K562 (cell line): ENCODE data around the gene PRICKLE2. TPM values are rescaled to one million over a fixed set of nuclear protein-coding genes. Genes with fewer than 3 reads are reported as not detected.

Source experiments
- ATAC-seq: fragments of 200-7000 bp; cut with Tn5 transposase; 3 replicates; pipeline ENCODE4 v1.9.1; 2020; ENCODE audit warnings: moderate library complexity
- BruUV-seq: library from RNA; stranded (reverse); fragments of 400-500 nt; replicated peaks from 2 replicates; lab custom pipeline; 2021; lab: Mats Ljungman, UMichigan
- CTCF ChIA-PET: fragments of 300-600 bp; formaldehyde crosslinking; extraction: SDS; loops from one replicate; lab custom pipeline; 2021; ENCODE audit warnings: low intra/inter-chr PET ratio; lab: Yijun Ruan, JAX
- POLR2A ChIA-PET: fragments of 300-600, 350-650 bp; sonication (Branson Sonifier 250); formaldehyde crosslinking; extraction: SDS; loops from one replicate; lab custom pipeline; 2021; ENCODE audit warnings: antibody characterized with exemption, inconsistent platforms; lab: Yijun Ruan, JAX
- DNase-seq, 4 experiments: peaks; one replicate each; pipeline versions ENCODE4 v3.0.0 to v3.0.0-alpha.2; 2011 to 2018; ENCODE audit warnings: low spot score in 3 of 4, mixed read lengths in 3 of 4; ENCODE audit errors: extremely low read depth in 1 of 4
- FAIRE-seq: peaks from 2 replicates; lab custom pipeline; 2011; peaks lifted over from hg19 to GRCh38; lab: Jason Lieb, UNC
- H2AFZ ChIP-seq: 2 replicates; pipeline ENCODE4 v1.6.0; 2011; ENCODE audit warnings: low read depth, low read length, control low read depth, inconsistent platforms
- H3K27ac ChIP-seq: fragments of 200-600 bp; 3 replicates; pipeline ENCODE4 v1.8.0; 2011; ENCODE audit warnings: low read depth, mild to moderate bottlenecking, control low read depth, inconsistent platforms, low read length, moderate library complexity, mixed read lengths; ENCODE audit errors: extremely low read depth
- H3K27me3 ChIP-seq, 2 experiments: fragments of 300-600 bp in 1 of 2; 2 replicates in 1 of 2; 3 replicates in 1 of 2; pipeline versions ENCODE4 v1.6.0 to v1.8.0; 2011; ENCODE audit warnings: inconsistent platforms in 2 of 2, low read length in 2 of 2, mild to moderate bottlenecking in 1 of 2, mixed read lengths in 1 of 2, moderate library complexity in 1 of 2; ENCODE audit not compliant: control insufficient read depth in 2 of 2, insufficient read depth in 2 of 2
- H3K36me3 ChIP-seq: fragments of 300-600 bp; 3 replicates; pipeline ENCODE4 v1.8.0; 2011; ENCODE audit warnings: mild to moderate bottlenecking, low read length, inconsistent platforms; ENCODE audit not compliant: control insufficient read depth, insufficient read depth
- H3K4me1 ChIP-seq, 2 experiments: fragments of 200-600 bp in 1 of 2; replicated peaks in 1 of 2; 2 replicates in 1 of 2; 3 replicates in 1 of 2; pipeline versions ENCODE4 v1.5.1 to v1.8.0; 2011; ENCODE audit warnings: inconsistent platforms in 2 of 2, low read length in 2 of 2, mild to moderate bottlenecking in 1 of 2, mixed read lengths in 1 of 2, moderate library complexity in 1 of 2; ENCODE audit not compliant: control insufficient read depth in 2 of 2, insufficient read depth in 2 of 2
- H3K4me2 ChIP-seq: 2 replicates; pipeline ENCODE4 v1.6.1; 2011; ENCODE audit warnings: low read length, control low read depth, inconsistent platforms, mixed read lengths; ENCODE audit not compliant: insufficient read depth
- H3K4me3 ChIP-seq: fragments of 200-600 bp; sonication (generic), shearing (Covaris generic); 2 replicates; pipeline ENCODE4 v1.5.1; 2016; ENCODE audit warnings: control low read depth, inconsistent platforms
- H3K79me2 ChIP-seq: fragments of 200-600 bp; 3 replicates; pipeline ENCODE4 v1.8.0; 2011; ENCODE audit warnings: low read length, inconsistent platforms; ENCODE audit not compliant: control insufficient read depth, insufficient read depth
- H3K9ac ChIP-seq, 2 experiments: 2 replicates each; pipeline versions ENCODE4 v1.6.0 to v1.6.1; 2011; ENCODE audit warnings: low read depth in 2 of 2, low read length in 2 of 2, control low read depth in 1 of 2, inconsistent platforms in 1 of 2, mild to moderate bottlenecking in 1 of 2, mixed read lengths in 1 of 2; ENCODE audit not compliant: insufficient read depth in 1 of 2
- H3K9me1 ChIP-seq: one replicate; pipeline ENCODE4 v1.6.0; 2011; ENCODE audit warnings: inconsistent platforms, mild to moderate bottlenecking, low read length, moderate library complexity; ENCODE audit not compliant: control insufficient read depth, insufficient read depth
- H3K9me3 ChIP-seq: replicated peaks from 2 replicates; pipeline ENCODE4 v1.5.1; 2011; ENCODE audit warnings: low read depth, low read length, inconsistent platforms; ENCODE audit not compliant: control insufficient read depth, insufficient read depth
- H4K20me1 ChIP-seq: replicated peaks from 2 replicates; pipeline ENCODE4 v1.6.1; 2011; ENCODE audit warnings: low read length, inconsistent platforms, mixed read lengths; ENCODE audit not compliant: control insufficient read depth, insufficient read depth
- BCLAF1 ChIP-seq, 2 experiments: fragments of 450-650 bp in 1 of 2; IDR thresholded peaks; 2 replicates each; pipeline ENCODE4 v1.6.1; 2011 to 2017; ENCODE audit warnings: low read depth in 2 of 2, antibody characterized with exemption in 1 of 2, borderline replicate concordance in 1 of 2, low read length in 1 of 2, mild to moderate bottlenecking in 1 of 2, mixed read lengths in 1 of 2; ENCODE audit not compliant: control insufficient read depth in 1 of 2
- BDP1 ChIP-seq: IDR thresholded peaks from 3 replicates; pipeline ENCODE4 v1.6.1; 2011; ENCODE audit not compliant: insufficient read length, insufficient read depth
- DNMT1 ChIP-seq: fragments of 450-650 bp; IDR thresholded peaks from 2 replicates; pipeline ENCODE4 v1.6.1; 2016; ENCODE audit warnings: antibody characterized with exemption, mild to moderate bottlenecking
- ETV6 ChIP-seq, 3 experiments: fragments of 150-350 bp in 1 of 3; sonication (generic) in 1 of 3; formaldehyde crosslinking in 1 of 3; IDR thresholded peaks; 2 replicates each; pipeline versions ENCODE4 v1.6.1 to v1.8.0; 2014 to 2022; ENCODE audit warnings: borderline replicate concordance in 2 of 3, low read depth in 2 of 3, antibody characterized with exemption in 1 of 3, low read length in 1 of 3, mild to moderate bottlenecking in 1 of 3, missing genetic modification reagents in 1 of 3
- FOXJ3 ChIP-seq: sonication (generic); formaldehyde crosslinking; IDR thresholded peaks from 2 replicates; pipeline ENCODE4 v1.4.0; 2020; ENCODE audit warnings: mild to moderate bottlenecking, missing genetic modification reagents
- GATAD2B ChIP-seq: fragments of 450-650 bp; IDR thresholded peaks from 2 replicates; pipeline ENCODE4 v1.6.1; 2017; ENCODE audit warnings: mild to moderate bottlenecking, borderline replicate concordance
- MNT ChIP-seq, 2 experiments: fragments of 450-650 bp; conservative IDR thresholded peaks; 2 replicates each; pipeline ENCODE4 v1.6.1; 2017; ENCODE audit warnings: mild to moderate bottlenecking in 2 of 2, moderate library complexity in 2 of 2
- THRA ChIP-seq: fragments of 450-650 bp; IDR thresholded peaks from 2 replicates; pipeline ENCODE4 v1.6.1; 2017; ENCODE audit warnings: mild to moderate bottlenecking, moderate library complexity
- ZNF143 ChIP-seq: sonication (generic); formaldehyde crosslinking; IDR thresholded peaks from 2 replicates; pipeline ENCODE4 v1.9.0; 2022; ENCODE audit warnings: mild to moderate bottlenecking, missing genetic modification reagents
- ZNF24 ChIP-seq: fragments of 450-650 bp; IDR thresholded peaks from 2 replicates; pipeline ENCODE4 v1.6.1; 2016
- ZNF3 ChIP-seq: fragments of 250-450 bp; sonication (Bioruptor Pico); IDR thresholded peaks from 2 replicates; pipeline ENCODE4 v1.5.0; 2021; ENCODE audit warnings: mild to moderate bottlenecking, moderate library complexity
- WGBS: fragments of 100-300 bp; shearing (Covaris generic); methylation state at CpG from one replicate; pipeline ENCODE4 v1.1.6; 2016; ENCODE audit warnings: low coverage, mixed read lengths; ENCODE audit not compliant: insufficient coverage; ENCODE audit errors: missing lambda C conversion rate; 5-methylcytosine and 5-hydroxymethylcytosine counted together
- in situ Hi-C: fragments of 300-500 bp; cut with MboI; formaldehyde crosslinking; loops from 4 replicates; pipeline ENCODE4 v1.15.0; 2018; ENCODE audit warnings: inconsistent platforms, mixed read lengths
- intact Hi-C: fragments of 100-400 bp; cut with micrococcal nuclease; formaldehyde crosslinking; loops from 2 replicates; pipeline ENCODE4 v1.14.2; 2022
- polyA plus RNA-seq, 8 experiments: library from polyadenylated mRNA; depleted of rRNA in 4 of 8; stranded (reverse) in 5 of 8; unstranded in 3 of 8; fragments of >200 nt; fragmentation: Nextera tagmentation in 2 of 8; fragmentation: Illumina TruSeq in 1 of 8; extraction: Ambion mirVana in 2 of 8; extraction: Trizol in 1 of 8; gene quantifications; 2 replicates each; pipeline versions ENCODE4 v1.2.1 to v1.2.3, GENCODE V29; 2011 to 2014; ENCODE audit warnings: inconsistent platforms in 1 of 8, missing spikeins in 1 of 8
- total RNA-seq, 7 experiments: library from RNA; depleted of rRNA in 6 of 7; stranded (reverse); fragments of >200 nt in 6 of 7; fragmentation: Illumina TruSeq in 2 of 7; extraction: Trizol in 2 of 7; gene quantifications; 2 replicates each; pipeline versions ENCODE4 v1.2.1 to v1.2.3, GENCODE V29; 2011 to 2021; ENCODE audit warnings: low replicate concordance in 1 of 7

Gene PRICKLE2
- total and polyA plus RNA-seq, 9 of the 15 experiments (the other 6 are each of a cell fraction or from before 2014, with no cell fraction given) = 0.07 to 0.09 TPM; not detected in 7

GRCh38 chr3:64167868-64168267 lies 57.4 kb downstream of the PRICKLE2 start (continued):
- no peak for TF ChIP-seq THRA
- TF ChIP-seq GATAD2B = no peak

- no peaks in the 10 kb centered on the region for H3K9me1 ChIP-seq
- H3K79me2 ChIP-seq = no peaks in the 10 kb centered on the region
- no peak overlapping the region for H3K4me3 ChIP-seq
- no peaks in the 10 kb centered on the region for H3K27me3 ChIP-seq
- WGBS = 0% methylated on average over 4 of the region's 4 CpGs
- H4K20me1 ChIP-seq = no peaks in the 10 kb centered on the region
- intact Hi-C loops = no loop called here
- H3K9me3 ChIP-seq = no peaks in the 10 kb centered on the region
- ATAC-seq = no peak
- TF ChIP-seq BDP1 = no peak
- TF ChIP-seq ZNF3 (CRISPR knock-in tag) = no peak
- no peak for TF ChIP-seq ETV6 (IDR thresholded peaks at IDR 0.05; ENCODE audit: borderline replicate concordance in 1 of 2, low read depth in 2 of 2, low read length in 1 of 2)
- TF ChIP-seq ETV6 (CRISPR knock-in tag; IDR thresholded peaks at IDR 0.05; ENCODE audit: borderline replicate concordance) = no peak
- TF ChIP-seq MNT (conservative IDR thresholded peaks at IDR 0.05) = no peak
- no peak for TF ChIP-seq FOXJ3 (CRISPR knock-in tag)
- no peak for TF ChIP-seq BCLAF1 (IDR thresholded peaks at IDR 0.05; ENCODE audit: borderline replicate concordance in 1 of 2, control insufficient read depth in 1 of 2, low read depth in 2 of 2, low read length in 1 of 2)
- no peak for TF ChIP-seq ZNF24
- TF ChIP-seq ZNF143 (CRISPR knock-in tag) = no peak
- TF ChIP-seq DNMT1 = no peak
- in situ Hi-C loops = no loop called here
- no peak overlapping the region for H3K27ac ChIP-seq
- BruUV-seq = no TSS peak
- ChIA-PET CTCF (interaction anchor here (0.8 to 1.1 kb wide), 2 partner anchors 135 to 136 kb away, joined by 3 to 4 read pairs; no protein-coding TSS in a partner anchor), POLR2A (no interaction called here)
- no peak for FAIRE-seq
- no peak overlapping the region for H3K4me2 ChIP-seq
- H3K36me3 ChIP-seq = no peaks in the 10 kb centered on the region
- H2AFZ ChIP-seq = no peak overlapping the region
- DNase-seq = no peak
- H3K4me1 ChIP-seq = no peaks in the 10 kb centered on the region
- no peak overlapping the region for H3K9ac ChIP-seq
Observed at GRCh38 chr3:64167351-64167750, 57.9 kb downstream of the PRICKLE2 start.
